Measurements from ENCODE around the gene NIPA2.

The NIPA2 gene

GRCh38 chr15:22883196-22883595, 44.7 kb downstream of the NIPA2 start:
- no peak for TF ChIP-seq CTCF (IDR thresholded peaks at IDR 0.05; ENCODE audit: low read depth, low read length)
- no peak for DNase-seq (ENCODE audit: extremely low read depth, low read depth)

DNA sequence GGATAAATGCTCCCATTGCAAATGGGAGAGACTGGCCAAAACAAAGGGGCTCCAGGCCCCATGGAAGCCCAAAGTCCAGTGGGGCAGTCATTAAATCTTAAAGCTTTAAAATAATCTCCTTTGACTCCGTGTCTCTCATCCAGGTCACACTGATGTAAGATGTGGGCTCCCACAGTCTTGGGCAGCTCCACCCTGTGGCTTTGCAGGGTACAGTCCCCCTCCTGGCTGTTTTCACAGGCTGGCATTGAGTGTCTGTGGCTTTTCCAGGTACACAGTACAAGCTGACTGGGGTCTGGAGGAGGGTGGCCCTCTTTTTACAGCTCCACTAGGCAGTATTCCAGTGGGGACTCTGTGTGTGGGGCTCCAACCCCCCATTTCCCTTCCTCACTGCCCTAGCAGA, 45.9 kb downstream of the NIPA2 start:
- no peak for DNase-seq (ENCODE audit: extremely low read depth, low read depth)
- no peak for TF ChIP-seq CTCF (IDR thresholded peaks at IDR 0.05; ENCODE audit: low read depth, low read length)

- no peak for DNase-seq (ENCODE audit: extremely low read depth, low read depth)
- TF ChIP-seq CTCF (IDR thresholded peaks at IDR 0.05; ENCODE audit: low read depth, low read length), result no peak
Measured at GRCh38 chr15:22885120-22885519, 46.7 kb downstream of the NIPA2 start.

- no peak for TF ChIP-seq CTCF (IDR thresholded peaks at IDR 0.05; ENCODE audit: low read depth, low read length)
- DNase-seq (ENCODE audit: extremely low read depth, low read depth), result no peak
Measured at GRCh38 chr15:22887157-22887951, 48.9 kb downstream of the NIPA2 start.

DNA sequence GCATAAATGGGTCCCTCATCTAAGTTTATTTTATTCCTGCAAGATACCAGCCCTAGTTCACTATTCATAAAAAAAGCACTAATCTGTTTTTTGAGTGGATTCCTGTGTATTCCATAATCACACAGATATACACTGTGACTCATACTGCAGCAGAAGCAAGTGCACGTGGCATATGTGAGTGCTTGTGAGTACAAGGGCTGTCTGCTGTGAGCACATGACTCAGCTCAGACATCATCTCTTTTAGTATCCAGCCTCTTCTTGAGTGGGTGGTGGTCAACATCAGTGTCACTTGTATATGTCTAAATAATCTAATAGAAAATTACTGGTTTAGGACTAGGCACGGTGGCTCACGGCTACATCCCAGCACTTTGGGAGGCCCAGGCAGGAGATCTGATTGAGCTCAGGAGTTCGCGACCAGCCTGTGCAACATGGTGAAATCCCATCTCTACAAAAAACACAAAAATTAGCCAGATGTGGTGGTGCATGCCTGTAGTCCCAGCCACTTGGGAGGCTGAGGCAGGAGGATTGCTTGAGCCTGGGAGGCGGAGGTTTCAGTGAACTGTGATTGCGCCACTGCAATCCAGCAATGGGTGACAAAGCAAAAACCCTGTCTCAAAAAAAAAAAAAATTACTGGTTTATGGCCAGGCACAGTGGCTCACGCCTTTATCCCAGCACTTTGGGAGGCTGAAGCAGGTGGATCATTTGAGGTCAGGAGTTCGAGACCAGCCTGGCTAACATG, 49.8 kb downstream of the NIPA2 start:
- DNase-seq (ENCODE audit: extremely low read depth, low read depth), result peak; percentile 63
- no peak for TF ChIP-seq CTCF (IDR thresholded peaks at IDR 0.05; ENCODE audit: low read depth, low read length)

DNA sequence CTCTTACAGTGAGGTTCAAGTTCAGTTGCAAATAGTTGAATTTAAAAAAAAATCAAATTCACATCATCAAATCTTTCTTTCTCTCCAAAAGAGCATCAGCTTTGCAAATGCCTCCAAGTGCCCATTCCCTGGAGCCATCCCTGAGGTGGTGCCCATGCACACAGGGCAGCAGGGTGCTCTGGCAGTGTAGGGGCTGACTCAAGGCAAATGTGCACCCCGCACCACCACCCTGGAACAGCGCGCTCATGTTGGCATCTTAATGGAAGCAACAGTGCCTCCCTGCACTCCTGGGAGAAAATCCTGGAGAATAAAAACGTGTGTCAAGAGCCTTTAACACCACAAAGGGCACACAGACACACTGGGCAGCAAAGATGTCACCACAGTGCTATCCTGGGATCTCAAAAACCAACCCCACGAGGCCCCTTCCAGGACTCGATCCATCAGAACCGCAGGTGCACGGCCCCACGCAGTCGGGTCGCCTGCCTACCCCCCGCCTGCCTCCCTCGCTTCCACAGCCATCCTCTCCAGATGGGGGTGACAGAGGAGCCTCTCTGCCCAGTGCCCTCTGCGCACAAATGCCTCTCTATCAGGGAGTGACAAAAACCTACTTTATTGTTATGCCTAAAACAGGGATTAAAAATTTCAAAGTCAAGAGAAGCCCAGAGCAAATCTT, 50.8 kb downstream of the NIPA2 start:
- DNase-seq (ENCODE audit: extremely low read depth, low read depth), result no peak
- no peak for TF ChIP-seq CTCF (IDR thresholded peaks at IDR 0.05; ENCODE audit: low read depth, low read length)

DNA sequence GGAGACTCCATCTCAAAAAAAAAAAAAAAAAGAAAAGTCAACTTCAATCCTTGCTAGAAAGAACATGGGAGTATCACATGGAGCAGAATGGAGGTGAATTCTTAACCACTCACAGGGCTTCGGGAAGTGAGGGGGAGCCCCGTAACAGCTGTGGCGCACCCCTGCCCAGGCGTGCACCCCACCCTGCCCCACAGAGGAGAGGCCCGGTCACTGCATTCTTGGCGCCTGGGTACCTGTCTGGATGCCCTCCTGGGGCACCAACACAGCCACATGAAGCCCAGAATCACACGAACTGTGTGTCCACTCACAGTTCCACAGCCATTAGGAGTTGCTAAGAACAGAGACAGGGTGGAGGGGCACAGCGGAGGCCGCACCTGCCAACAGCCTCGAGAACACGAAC, 51.8 kb downstream of the NIPA2 start:
- DNase-seq (ENCODE audit: extremely low read depth, low read depth), result no peak
- no peak for TF ChIP-seq CTCF (IDR thresholded peaks at IDR 0.05; ENCODE audit: low read depth, low read length)

Data from AG09319 (cell line).